Fibroblast of lung (primary cell): ENCODE measurements around the gene CFAP57.

Experiments used
- CTCF ChIP-seq, 2 donors: IDR thresholded peaks in 1 of 2; conservative IDR thresholded peaks in 1 of 2; 1 replicate in 1 of 2; 2 replicates in 1 of 2; pipeline ENCODE4 v1.5.1; 2011 to 2012; ENCODE audit warnings: low read length in 2 of 2, control low read depth in 1 of 2, inconsistent platforms in 1 of 2, low read depth in 1 of 2, mild to moderate bottlenecking in 1 of 2
- EZH2 ChIP-seq: IDR thresholded peaks from 2 replicates; pipeline ENCODE4 v1.5.1; 2012; ENCODE audit warnings: low read length, control low read depth, mild to moderate bottlenecking; ENCODE audit errors: missing control alignments

DNA sequence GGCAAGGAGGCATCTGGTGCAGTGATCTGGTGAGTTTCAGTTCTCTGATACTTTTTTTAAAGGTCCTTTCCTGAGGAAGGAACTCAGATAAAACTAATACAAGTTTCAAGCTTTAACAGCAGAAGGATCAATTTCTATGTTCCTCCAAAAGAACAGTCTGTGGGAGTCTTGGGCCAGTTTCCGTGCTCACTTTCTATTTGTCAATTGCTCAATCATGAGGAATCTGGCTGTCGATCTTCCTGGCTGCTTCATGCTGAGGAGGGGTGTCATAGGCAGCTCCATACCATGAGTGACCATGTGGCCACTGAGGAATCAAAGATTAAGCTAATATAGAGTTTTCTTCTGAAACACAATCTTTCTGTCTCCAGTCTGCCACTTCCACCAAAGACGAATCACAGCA is 86.2 kb downstream of the CFAP57 start:
- TF ChIP-seq CTCF (conservative IDR thresholded peaks at IDR 0.05 in 1 of 2, IDR thresholded peaks at IDR 0.05 in 1 of 2; ENCODE audit: low read depth in 1 of 2, low read length in 2 of 2) = no peak
- TF ChIP-seq EZH2 = no peak
